Measurements from ENCODE around the gene GAN. TPM values are rescaled to one million over a fixed set of nuclear protein-coding genes. Genes with fewer than 3 reads are reported as not detected.

GAN gene
- total RNA-seq, 1 experiment from 2014 or later = 5.3 TPM

DNA sequence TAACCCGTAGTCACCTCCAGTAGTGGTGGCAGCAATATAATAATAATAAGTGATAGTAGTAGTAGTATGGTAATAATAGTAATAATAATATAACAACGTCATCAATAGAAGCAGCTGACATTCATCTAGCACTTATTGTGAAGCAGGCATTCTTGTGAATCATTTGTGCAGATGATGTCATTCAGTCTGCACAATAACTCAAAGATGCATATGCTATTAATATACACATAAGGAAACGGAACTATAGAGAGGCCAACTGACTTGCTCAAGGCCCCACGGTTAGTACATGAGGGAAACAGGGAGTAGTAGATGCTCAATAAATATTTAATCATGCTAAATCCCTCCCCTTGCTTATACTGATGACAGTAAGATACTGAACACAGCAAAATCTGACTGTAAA is 35.4 kb upstream of the GAN start:
- Histone ChIP-seq H3K79me2 (ENCODE audit: low read length) (no peaks in the 10 kb centered on the region), H3K4me1 (ENCODE audit: insufficient read depth, low read length) (peaks cover 18% of the 10 kb centered on the region), H3K27ac (ENCODE audit: low read length) (no peak overlapping the region), H3F3A (ENCODE audit: low read length, unreplicated experiment) (no peaks in the 10 kb centered on the region), H3K9me3 (ENCODE audit: low read length) (no peaks in the 10 kb centered on the region), H4K20me1 (ENCODE audit: low read length) (no peaks in the 10 kb centered on the region), H2AFZ (ENCODE audit: low read length) (no peak overlapping the region), H3K4me2 (ENCODE audit: low read length) (no peak overlapping the region), H3K27me3 (ENCODE audit: low read length) (no peaks in the 10 kb centered on the region), H3K9me2 (replicated peaks; ENCODE audit: low read length) (no peaks in the 10 kb centered on the region), H3K36me3 (ENCODE audit: low read depth, low read length) (no peaks in the 10 kb centered on the region), H3K9ac (ENCODE audit: low read length) (no peak overlapping the region), H3K4me3 (ENCODE audit: low read length) (no peak overlapping the region)
- ATAC-seq (no peak), DNase-seq (peak; percentile 23)
- intact Hi-C loops (cut with micrococcal nuclease) = no loop called here
- ChIA-PET POLR2A (ENCODE audit: unreplicated experiment) (no interaction called here), CTCF (no interaction called here)
- BruUV-seq (replicated peaks) = no TSS peak
- TF ChIP-seq EZH2 (IDR thresholded peaks at IDR 0.05; ENCODE audit: low read length, unreplicated experiment) = no peak
- TF ChIP-seq, protein P1, sequence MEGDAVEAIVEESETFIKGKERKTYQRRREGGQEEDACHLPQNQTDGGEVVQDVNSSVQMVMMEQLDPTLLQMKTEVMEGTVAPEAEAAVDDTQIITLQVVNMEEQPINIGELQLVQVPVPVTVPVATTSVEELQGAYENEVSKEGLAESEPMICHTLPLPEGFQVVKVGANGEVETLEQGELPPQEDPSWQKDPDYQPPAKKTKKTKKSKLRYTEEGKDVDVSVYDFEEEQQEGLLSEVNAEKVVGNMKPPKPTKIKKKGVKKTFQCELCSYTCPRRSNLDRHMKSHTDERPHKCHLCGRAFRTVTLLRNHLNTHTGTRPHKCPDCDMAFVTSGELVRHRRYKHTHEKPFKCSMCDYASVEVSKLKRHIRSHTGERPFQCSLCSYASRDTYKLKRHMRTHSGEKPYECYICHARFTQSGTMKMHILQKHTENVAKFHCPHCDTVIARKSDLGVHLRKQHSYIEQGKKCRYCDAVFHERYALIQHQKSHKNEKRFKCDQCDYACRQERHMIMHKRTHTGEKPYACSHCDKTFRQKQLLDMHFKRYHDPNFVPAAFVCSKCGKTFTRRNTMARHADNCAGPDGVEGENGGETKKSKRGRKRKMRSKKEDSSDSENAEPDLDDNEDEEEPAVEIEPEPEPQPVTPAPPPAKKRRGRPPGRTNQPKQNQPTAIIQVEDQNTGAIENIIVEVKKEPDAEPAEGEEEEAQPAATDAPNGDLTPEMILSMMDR (conservative IDR thresholded peaks at IDR 0.05; ENCODE audit: low read depth, low read length) = no peak
- TF ChIP-seq EZH2phosphoT487 (IDR thresholded peaks at IDR 0.05; ENCODE audit: borderline replicate concordance, low read length) = no peak

DNA sequence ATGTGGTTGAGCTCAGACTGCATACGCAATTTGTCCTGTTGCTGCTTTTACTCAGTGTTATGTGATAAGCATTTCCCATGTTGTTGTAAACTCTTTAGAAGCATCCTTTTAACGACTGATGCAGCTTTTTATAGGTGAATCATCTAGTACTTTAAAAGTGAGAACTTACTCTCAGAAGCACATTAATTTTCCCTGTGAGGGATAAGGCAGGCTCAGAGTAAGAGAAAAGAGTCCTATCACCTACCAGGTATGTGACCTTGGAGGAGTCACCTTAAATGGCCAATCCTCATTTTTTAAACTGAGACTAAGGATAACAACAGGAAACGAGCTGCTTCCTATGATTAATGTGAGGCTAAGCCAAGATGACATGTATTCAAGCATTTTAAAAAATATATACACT is 34.4 kb upstream of the GAN start:
- Histone ChIP-seq H4K20me1 (ENCODE audit: low read length) (no peaks in the 10 kb centered on the region), H3K9ac (ENCODE audit: low read length) (no peak overlapping the region), H3K4me1 (ENCODE audit: insufficient read depth, low read length) (peaks cover 18% of the 10 kb centered on the region), H3K4me3 (ENCODE audit: low read length) (no peak overlapping the region), H3K9me2 (replicated peaks; ENCODE audit: low read length) (no peaks in the 10 kb centered on the region), H3K27me3 (ENCODE audit: low read length) (no peaks in the 10 kb centered on the region), H3K36me3 (ENCODE audit: low read depth, low read length) (no peaks in the 10 kb centered on the region), H3K79me2 (ENCODE audit: low read length) (no peaks in the 10 kb centered on the region), H3K4me2 (ENCODE audit: low read length) (peak overlapping the region; percentile 5; the same call in 1 of the 2 replicates), H3K27ac (ENCODE audit: low read length) (no peak overlapping the region), H3K9me3 (ENCODE audit: low read length) (no peaks in the 10 kb centered on the region), H2AFZ (ENCODE audit: low read length) (no peak overlapping the region), H3F3A (ENCODE audit: low read length, unreplicated experiment) (no peaks in the 10 kb centered on the region)
- BruUV-seq (replicated peaks) = no TSS peak
- POLR2A ChIA-PET (ENCODE audit: unreplicated experiment) = no interaction called here
- intact Hi-C loops (cut with micrococcal nuclease) = no loop called here
- TF ChIP-seq, protein P1 (conservative IDR thresholded peaks at IDR 0.05; ENCODE audit: low read depth, low read length) = no peak
- TF ChIP-seq EZH2phosphoT487 (IDR thresholded peaks at IDR 0.05; ENCODE audit: borderline replicate concordance, low read length) (no peak), EZH2 (IDR thresholded peaks at IDR 0.05; ENCODE audit: low read length, unreplicated experiment) (no peak)
- CTCF ChIA-PET = no interaction called here
- ATAC-seq (peak; percentile 84), DNase-seq (peak; percentile 55)

DNA sequence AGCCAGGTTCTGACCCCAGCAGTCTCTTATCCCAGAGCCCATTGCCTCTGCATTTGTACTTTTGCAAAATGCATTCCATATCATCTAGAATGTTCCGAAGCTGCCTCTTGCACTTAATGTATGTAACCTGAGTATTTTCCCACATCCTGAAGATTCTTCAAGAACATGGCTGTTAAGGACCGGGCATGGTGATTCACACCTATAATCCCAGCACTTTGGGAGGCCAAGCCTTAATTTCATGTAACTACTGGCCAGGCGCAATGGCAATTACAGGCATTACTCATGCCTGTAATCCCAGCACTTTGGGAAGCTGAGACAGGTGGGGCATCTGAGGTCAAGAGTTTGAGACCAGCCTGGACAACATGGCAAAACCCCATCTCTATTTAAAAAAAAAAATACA is 31.7 kb upstream of the GAN start:
- Histone ChIP-seq H3F3A (ENCODE audit: low read length, unreplicated experiment) (no peaks in the 10 kb centered on the region), H3K4me1 (ENCODE audit: insufficient read depth, low read length) (peaks cover 8% of the 10 kb centered on the region; the same call in 1 of the 2 replicates), H3K4me3 (ENCODE audit: low read length) (no peak overlapping the region), H3K9me2 (replicated peaks; ENCODE audit: low read length) (no peaks in the 10 kb centered on the region), H3K4me2 (ENCODE audit: low read length) (no peak overlapping the region), H4K20me1 (ENCODE audit: low read length) (no peaks in the 10 kb centered on the region), H2AFZ (ENCODE audit: low read length) (no peak overlapping the region), H3K79me2 (ENCODE audit: low read length) (no peaks in the 10 kb centered on the region), H3K9ac (ENCODE audit: low read length) (no peak overlapping the region), H3K27ac (ENCODE audit: low read length) (no peak overlapping the region), H3K36me3 (ENCODE audit: low read depth, low read length) (no peaks in the 10 kb centered on the region), H3K9me3 (ENCODE audit: low read length) (no peaks in the 10 kb centered on the region), H3K27me3 (ENCODE audit: low read length) (no peaks in the 10 kb centered on the region)
- intact Hi-C loops (cut with micrococcal nuclease) = no loop called here
- CTCF ChIA-PET = no interaction called here
- no peak for TF ChIP-seq EZH2phosphoT487 (IDR thresholded peaks at IDR 0.05; ENCODE audit: borderline replicate concordance, low read length)
- BruUV-seq (replicated peaks) = no TSS peak
- no peak for ATAC-seq
- no peak for DNase-seq
- POLR2A ChIA-PET (ENCODE audit: unreplicated experiment) = no interaction called here
